ENCODE data around the gene STKLD1.
"Not testable (repeated sequence)": the region's sequence is repeated elsewhere in the genome, so short reads cannot be mapped to it uniquely, and the experiment has no call there.

The STKLD1 gene

GRCh38 chr9:133362359-133363044 is 13.7 kb upstream of the STKLD1 start:
- Mint-ChIP-seq H3K27me3 (ENCODE audit: low read depth) (no peaks in the 10 kb centered on the region), H3K9me3 (no peaks in the 10 kb centered on the region), H3K36me3 (ENCODE audit: low read depth) (peaks cover 55% of the 10 kb centered on the region), H3K4me1 (ENCODE audit: low read depth) (peaks cover 17% of the 10 kb centered on the region), H3K27ac (peak overlapping the region; percentile 21), H3K4me3 (no peak overlapping the region)
- no peak for DNase-seq (ENCODE audit: low spot score)

GRCh38 chr9:133366435-133366834 is 9.7 kb upstream of the STKLD1 start:
- H3K27me3 Mint-ChIP-seq (ENCODE audit: low read depth) = no peaks in the 10 kb centered on the region
- DNase-seq (ENCODE audit: low spot score) = no peak
- no peak overlapping the region for H3K27ac Mint-ChIP-seq
- peaks cover 71% of the 10 kb centered on the region for H3K36me3 Mint-ChIP-seq (ENCODE audit: low read depth)
- H3K4me3 Mint-ChIP-seq = no peak overlapping the region
- H3K9me3 Mint-ChIP-seq = no peaks in the 10 kb centered on the region
- peaks cover 36% of the 10 kb centered on the region for H3K4me1 Mint-ChIP-seq (ENCODE audit: low read depth)

- H3K9me3 Mint-ChIP-seq = no peaks in the 10 kb centered on the region
- H3K36me3 Mint-ChIP-seq (ENCODE audit: low read depth) = peaks cover 67% of the 10 kb centered on the region
- no peak overlapping the region for H3K4me3 Mint-ChIP-seq
- H3K4me1 Mint-ChIP-seq (ENCODE audit: low read depth) = peaks cover 40% of the 10 kb centered on the region
- DNase-seq (ENCODE audit: low spot score) = no peak
- peak overlapping the region; percentile 36 for H3K27ac Mint-ChIP-seq
- no peaks in the 10 kb centered on the region for H3K27me3 Mint-ChIP-seq (ENCODE audit: low read depth)
Observed at GRCh38 chr9:133367221-133367620, 8.9 kb upstream of the STKLD1 start.

- no peaks in the 10 kb centered on the region for H3K9me3 Mint-ChIP-seq
- peaks cover 70% of the 10 kb centered on the region for H3K36me3 Mint-ChIP-seq (ENCODE audit: low read depth)
- H3K27ac Mint-ChIP-seq = no peak overlapping the region
- H3K27me3 Mint-ChIP-seq (ENCODE audit: low read depth) = no peaks in the 10 kb centered on the region
- H3K4me3 Mint-ChIP-seq = no peak overlapping the region
- peaks cover 44% of the 10 kb centered on the region for H3K4me1 Mint-ChIP-seq (ENCODE audit: low read depth)
- no peak for DNase-seq (ENCODE audit: low spot score)
Observed at GRCh38 chr9:133367778-133368177, 8.4 kb upstream of the STKLD1 start.

- no peaks in the 10 kb centered on the region for H3K27me3 Mint-ChIP-seq (ENCODE audit: low read depth)
- H3K27ac Mint-ChIP-seq = peak overlapping the region; percentile 85
- peaks cover 70% of the 10 kb centered on the region for H3K36me3 Mint-ChIP-seq (ENCODE audit: low read depth)
- peaks cover 49% of the 10 kb centered on the region for H3K4me1 Mint-ChIP-seq (ENCODE audit: low read depth)
- peak overlapping the region; percentile 67 for H3K4me3 Mint-ChIP-seq
- no peak for DNase-seq (ENCODE audit: low spot score)
- no peaks in the 10 kb centered on the region for H3K9me3 Mint-ChIP-seq
Observed at GRCh38 chr9:133368249-133368881, 7.8 kb upstream of the STKLD1 start.

- DNase-seq (ENCODE audit: low spot score) = no peak
- Mint-ChIP-seq H3K4me1 (ENCODE audit: low read depth) (peaks cover 50% of the 10 kb centered on the region), H3K27ac (peak overlapping the region; percentile 85), H3K9me3 (no peaks in the 10 kb centered on the region), H3K36me3 (ENCODE audit: low read depth) (peaks cover 66% of the 10 kb centered on the region), H3K4me3 (peak overlapping the region; percentile 67), H3K27me3 (ENCODE audit: low read depth) (no peaks in the 10 kb centered on the region)
Observed at GRCh38 chr9:133369422-133369821, 6.7 kb upstream of the STKLD1 start.

- no peak for DNase-seq (ENCODE audit: low spot score)
- H3K27ac Mint-ChIP-seq = peak overlapping the region; percentile 85
- H3K36me3 Mint-ChIP-seq (ENCODE audit: low read depth) = peaks cover 70% of the 10 kb centered on the region
- H3K27me3 Mint-ChIP-seq (ENCODE audit: low read depth) = no peaks in the 10 kb centered on the region
- H3K4me1 Mint-ChIP-seq (ENCODE audit: low read depth) = peaks cover 50% of the 10 kb centered on the region
- H3K4me3 Mint-ChIP-seq = peak overlapping the region; percentile 67
- H3K9me3 Mint-ChIP-seq = no peaks in the 10 kb centered on the region
Observed at GRCh38 chr9:133369933-133370332, 6.2 kb upstream of the STKLD1 start.

GRCh38 chr9:133370685-133371084 is 5.5 kb upstream of the STKLD1 start:
- Mint-ChIP-seq H3K4me3 (peak overlapping the region; percentile 67), H3K36me3 (ENCODE audit: low read depth) (peaks cover 67% of the 10 kb centered on the region)

GRCh38 chr9:133371261-133371711 is 4.9 kb upstream of the STKLD1 start:
- H3K36me3 Mint-ChIP-seq (ENCODE audit: low read depth) = peaks cover 61% of the 10 kb centered on the region

More at GRCh38 chr9:133370685-133371084, 5.5 kb upstream of the STKLD1 start:
- Mint-ChIP-seq H3K4me1 (ENCODE audit: low read depth) (peaks cover 50% of the 10 kb centered on the region), H3K27ac (peak overlapping the region; percentile 85), H3K9me3 (no peaks in the 10 kb centered on the region), H3K27me3 (ENCODE audit: low read depth) (no peaks in the 10 kb centered on the region)
- DNase-seq (ENCODE audit: low spot score) = no peak

GRCh38 chr9:133372144-133372543 is 4.0 kb upstream of the STKLD1 start:
- H3K27me3 Mint-ChIP-seq (ENCODE audit: low read depth) = peaks cover under 1% of the 10 kb centered on the region
- H3K4me3 Mint-ChIP-seq = peak overlapping the region; percentile 67
- H3K9me3 Mint-ChIP-seq = no peaks in the 10 kb centered on the region
- H3K36me3 Mint-ChIP-seq (ENCODE audit: low read depth) = peaks cover 57% of the 10 kb centered on the region
- H3K4me1 Mint-ChIP-seq (ENCODE audit: low read depth) = peaks cover 49% of the 10 kb centered on the region
- H3K27ac Mint-ChIP-seq = peak overlapping the region; percentile 85
- DNase-seq (ENCODE audit: low spot score) = no peak

More at GRCh38 chr9:133371261-133371711, 4.9 kb upstream of the STKLD1 start:
- DNase-seq (ENCODE audit: low spot score) = peak; percentile 87
- peaks cover 50% of the 10 kb centered on the region for H3K4me1 Mint-ChIP-seq (ENCODE audit: low read depth)
- peak overlapping the region; percentile 85 for H3K27ac Mint-ChIP-seq
- no peaks in the 10 kb centered on the region for H3K27me3 Mint-ChIP-seq (ENCODE audit: low read depth)
- H3K9me3 Mint-ChIP-seq = no peaks in the 10 kb centered on the region
- peak overlapping the region; percentile 67 for H3K4me3 Mint-ChIP-seq

GRCh38 chr9:133374612-133375115 is 1.5 kb upstream of the STKLD1 start:
- H3K27ac Mint-ChIP-seq = peak overlapping the region; percentile 98

GRCh38 chr9:133375116-133375723 is 946 bp upstream of the STKLD1 start:
- DNase-seq (ENCODE audit: low spot score) = no peak

More at GRCh38 chr9:133374612-133375115, 1.5 kb upstream of the STKLD1 start:
- Mint-ChIP-seq H3K9me3 (no peaks in the 10 kb centered on the region), H3K27me3 (ENCODE audit: low read depth) (peaks cover 5% of the 10 kb centered on the region), H3K4me1 (ENCODE audit: low read depth) (peaks cover 43% of the 10 kb centered on the region), H3K4me3 (peak overlapping the region; percentile 89), H3K36me3 (ENCODE audit: low read depth) (peaks cover 44% of the 10 kb centered on the region)
- peak; percentile 39 for DNase-seq (ENCODE audit: low spot score)

GRCh38 chr9:133377280-133377679 is 1.1 kb downstream of the STKLD1 start:
- not testable (repeated sequence) for H3K27ac Mint-ChIP-seq; H3K9me3 Mint-ChIP-seq; H3K27me3 Mint-ChIP-seq (ENCODE audit: low read depth); DNase-seq (ENCODE audit: low spot score)
- peaks cover 19% of the 10 kb centered on the region for H3K4me1 Mint-ChIP-seq (ENCODE audit: low read depth)
- H3K36me3 Mint-ChIP-seq (ENCODE audit: low read depth) = peaks cover 23% of the 10 kb centered on the region
- peak overlapping the region; percentile 61 for H3K4me3 Mint-ChIP-seq

More at GRCh38 chr9:133375116-133375723, 946 bp upstream of the STKLD1 start:
- Mint-ChIP-seq H3K36me3 (ENCODE audit: low read depth) (peaks cover 38% of the 10 kb centered on the region), H3K27me3 (ENCODE audit: low read depth) (peaks cover 5% of the 10 kb centered on the region), H3K27ac (peak overlapping the region; percentile 98), H3K4me1 (ENCODE audit: low read depth) (peaks cover 37% of the 10 kb centered on the region), H3K4me3 (peak overlapping the region; percentile 89), H3K9me3 (no peaks in the 10 kb centered on the region)

- Mint-ChIP-seq H3K4me3 (no peak overlapping the region), H3K27ac (no peak overlapping the region), H3K4me1 (ENCODE audit: low read depth) (peaks cover 14% of the 10 kb centered on the region), H3K9me3 (no peaks in the 10 kb centered on the region), H3K27me3 (ENCODE audit: low read depth) (peaks cover 5% of the 10 kb centered on the region), H3K36me3 (ENCODE audit: low read depth) (peaks cover 18% of the 10 kb centered on the region)
- DNase-seq (ENCODE audit: low spot score) = no peak
Observed at GRCh38 chr9:133377721-133378216, 1.6 kb downstream of the STKLD1 start.

All from T-helper 2 cell treated with Interferon-gamma antibody and Interleukin-4, amounts not matched to agents 5 μg/mL and 100 μg/mL, for 36 hours (primary cell).